Activated T-cell treated with anti-CD3 and anti-CD28 coated beads, Interleukin-2, amount 50 U/mL, for 72 hours (primary cell): Measurements from ENCODE around the gene FHIT. TPM values are rescaled to one million over a fixed set of nuclear protein-coding genes. Genes with fewer than 3 reads are reported as not detected.

Source experiments
- ATAC-seq, 2 donors: fragments of 150-1000 bp; cut with Tn5 transposase; replicated peaks in 1 of 2; 2 replicates each; pipeline ENCODE4 v1.10.0; 2021; ENCODE audit warnings: moderate library complexity in 2 of 2, mild to moderate bottlenecking in 1 of 2
- DNase-seq, 2 donors: peaks; one replicate each; pipeline ENCODE4 v3.0.0; 2021 to 2022; ENCODE audit warnings: mixed read lengths in 1 of 2
- H3K27ac Mint-ChIP-seq: one replicate; pipeline ENCODE4 v1.8.0; 2022; ENCODE audit warnings: mild to moderate bottlenecking, moderate library complexity, mixed read lengths
- H3K27me3 Mint-ChIP-seq: one replicate; pipeline ENCODE4 v1.8.0; 2022; ENCODE audit warnings: low read depth, mixed read lengths
- H3K36me3 Mint-ChIP-seq, 2 donors: one replicate each; pipeline ENCODE4 v1.8.0; 2022; ENCODE audit warnings: mixed read lengths in 2 of 2, mild to moderate bottlenecking in 1 of 2; ENCODE audit not compliant: insufficient read depth in 2 of 2
- H3K4me1 Mint-ChIP-seq: one replicate; pipeline ENCODE4 v1.8.0; 2022; ENCODE audit warnings: low read depth, mixed read lengths
- H3K4me3 Mint-ChIP-seq, 2 donors: one replicate each; pipeline ENCODE4 v1.8.0; 2022; ENCODE audit warnings: mild to moderate bottlenecking in 2 of 2, mixed read lengths in 2 of 2, moderate library complexity in 2 of 2
- H3K9me3 Mint-ChIP-seq, 2 donors: one replicate each; pipeline ENCODE4 v1.8.0; 2022; ENCODE audit warnings: mixed read lengths in 2 of 2
- total RNA-seq, 2 donors: library from RNA; stranded (reverse); gene quantifications; one replicate each; pipeline ENCODE4 v1.2.3, GENCODE V29; 2022

The FHIT gene
- total RNA-seq, 2 donors from 2014 or later: 48.2 to 54.9 TPM

DNA sequence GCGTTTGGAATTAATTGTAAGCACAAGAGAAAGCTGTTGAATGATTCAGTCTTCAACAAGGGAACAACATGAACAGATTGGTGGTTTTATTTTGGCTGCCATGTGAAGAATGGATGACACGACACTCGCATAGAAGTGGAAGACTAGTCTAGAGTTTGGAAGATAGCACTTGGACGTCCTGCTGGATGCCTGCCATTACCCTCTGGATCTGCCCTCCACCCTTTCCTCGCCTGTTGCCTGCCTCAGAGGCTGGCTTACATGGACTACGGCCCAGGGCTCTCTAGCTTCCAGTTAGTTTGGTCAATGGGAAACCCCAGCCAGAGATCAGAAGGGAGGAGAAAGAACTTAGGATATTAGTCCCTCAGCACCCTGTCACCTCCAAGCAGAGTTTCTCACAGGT lies 493.5 kb downstream of the FHIT start:
- no peaks in the 10 kb centered on the region for H3K36me3 Mint-ChIP-seq
- ATAC-seq: no peak
- H3K27ac Mint-ChIP-seq: no peak overlapping the region

DNA sequence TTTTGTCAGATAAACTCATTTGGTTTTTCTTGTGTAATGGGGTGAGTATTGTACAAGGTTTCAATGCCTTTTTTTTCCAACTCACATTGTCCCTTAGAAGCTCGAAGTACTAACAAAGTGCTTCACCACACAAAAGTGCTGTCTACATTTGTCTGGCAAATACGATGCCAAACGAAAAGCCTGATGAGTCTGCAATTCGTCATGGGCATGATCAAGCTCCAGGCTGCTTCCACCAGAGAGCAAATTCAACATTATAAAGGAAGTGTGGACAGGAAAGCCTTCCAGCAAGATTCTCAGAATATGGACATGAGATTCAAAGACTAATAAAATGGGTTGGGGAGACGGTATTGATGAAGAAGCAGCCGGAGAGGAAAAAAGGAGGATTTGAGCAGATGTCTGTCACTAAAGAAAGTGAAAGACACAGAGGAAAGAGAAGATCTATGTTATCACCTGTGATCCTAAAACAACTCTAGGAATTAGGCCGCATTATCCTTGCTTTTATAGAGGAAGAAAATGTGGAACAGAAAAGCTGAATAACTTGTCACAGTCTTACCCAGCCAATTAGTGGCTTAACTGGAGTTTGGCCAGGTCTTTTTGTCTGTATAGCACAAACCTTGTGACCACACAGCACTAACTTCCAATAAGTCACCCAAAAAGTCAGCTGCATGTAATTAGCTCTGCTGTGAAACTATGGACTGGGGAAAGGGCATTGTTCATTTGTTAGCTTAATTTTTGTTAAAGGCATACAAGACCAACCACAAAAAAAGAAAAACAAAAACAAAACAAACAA lies 494.8 kb downstream of the FHIT start:
- Mint-ChIP-seq H3K27me3 (no peaks in the 10 kb centered on the region), H3K36me3 (no peaks in the 10 kb centered on the region), H3K27ac (no peak overlapping the region), H3K4me3 (no peak overlapping the region), H3K4me1 (no peaks in the 10 kb centered on the region), H3K9me3 (peaks cover 0 to 8% of the 10 kb centered on the region in 2 donors)
- ATAC-seq: no peak
- no peak for DNase-seq

More for the DNA sequence above, 493.5 kb downstream of the FHIT start:
- Mint-ChIP-seq H3K9me3 (peaks cover 0 to 8% of the 10 kb centered on the region in 2 donors), H3K4me3 (no peak overlapping the region), H3K27me3 (no peaks in the 10 kb centered on the region), H3K4me1 (no peaks in the 10 kb centered on the region)
- no peak for DNase-seq

DNA sequence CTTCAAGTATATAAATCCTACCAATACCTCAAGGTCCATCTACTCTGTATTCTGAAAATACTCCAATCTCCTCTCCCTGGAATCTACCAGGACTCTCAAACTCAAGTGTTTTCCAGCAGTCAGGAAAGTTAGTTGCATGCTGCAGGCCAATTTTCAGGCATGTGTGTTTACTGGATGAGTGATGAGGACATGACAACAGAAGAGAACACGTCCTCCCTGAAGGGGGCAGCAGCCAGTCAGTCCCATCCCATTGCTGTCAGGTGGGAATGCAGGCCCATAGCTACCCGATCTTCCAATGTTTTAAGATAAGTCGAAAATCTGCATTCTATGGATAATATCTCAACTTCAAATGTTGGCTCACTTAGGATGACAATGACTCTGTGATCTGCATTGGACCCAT lies 496.2 kb downstream of the FHIT start:
- H3K9me3 Mint-ChIP-seq: peaks cover 7 to 13% of the 10 kb centered on the region in 2 donors
- ATAC-seq: no peak
- H3K4me3 Mint-ChIP-seq: no peak overlapping the region
- no peak for DNase-seq
- peaks cover 5 to 6% of the 10 kb centered on the region in 2 donors for H3K36me3 Mint-ChIP-seq
- H3K4me1 Mint-ChIP-seq: no peaks in the 10 kb centered on the region
- no peak overlapping the region for H3K27ac Mint-ChIP-seq
- no peaks in the 10 kb centered on the region for H3K27me3 Mint-ChIP-seq

DNA sequence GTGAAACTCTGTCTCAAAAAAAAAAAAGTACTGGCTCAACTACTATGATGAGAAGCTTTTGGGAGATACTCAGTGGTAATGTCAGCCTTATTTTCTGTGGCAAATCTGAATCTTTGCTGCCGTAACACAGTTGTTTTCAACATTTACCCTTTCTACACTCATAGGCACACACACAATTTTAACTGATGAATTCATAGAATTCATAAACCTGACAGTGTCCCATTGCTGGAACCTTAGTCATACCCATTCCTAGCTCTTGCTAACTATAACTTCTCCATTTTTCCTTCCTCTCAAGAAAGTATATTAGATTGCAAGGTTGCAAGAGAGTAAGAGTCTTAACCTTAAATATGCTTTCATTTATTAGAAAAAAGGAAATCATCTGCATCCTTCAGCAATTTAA lies 496.6 kb downstream of the FHIT start:
- ATAC-seq (no peak), DNase-seq (no peak)
- no peaks in the 10 kb centered on the region for H3K27me3 Mint-ChIP-seq
- no peak overlapping the region for H3K4me3 Mint-ChIP-seq
- no peak overlapping the region for H3K27ac Mint-ChIP-seq
- H3K9me3 Mint-ChIP-seq: peaks cover 9 to 13% of the 10 kb centered on the region in 2 donors
- no peaks in the 10 kb centered on the region for H3K4me1 Mint-ChIP-seq
- peaks cover 5 to 6% of the 10 kb centered on the region in 2 donors for H3K36me3 Mint-ChIP-seq

DNA sequence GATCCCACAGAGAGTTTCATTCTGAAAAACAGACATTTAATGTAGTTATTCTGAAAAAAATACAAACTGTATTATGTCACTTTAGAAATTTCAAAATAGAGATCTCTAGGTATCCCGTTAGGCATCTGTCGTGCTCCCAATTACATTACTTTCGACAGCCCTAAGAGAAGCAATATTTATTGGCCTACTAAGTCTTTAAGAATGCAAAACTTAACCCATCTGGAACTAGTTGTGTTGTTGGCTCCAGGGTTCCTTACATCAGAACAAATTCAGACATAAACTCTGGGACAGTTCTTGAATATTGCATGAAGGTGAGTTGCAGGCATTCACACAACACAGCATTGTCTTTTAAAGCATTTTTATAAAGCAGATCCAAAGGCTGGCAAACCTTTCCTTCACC lies 498.4 kb downstream of the FHIT start:
- Mint-ChIP-seq H3K36me3 (peaks cover 5 to 9% of the 10 kb centered on the region in 2 donors), H3K27me3 (no peaks in the 10 kb centered on the region)
- DNase-seq: no peak

DNA sequence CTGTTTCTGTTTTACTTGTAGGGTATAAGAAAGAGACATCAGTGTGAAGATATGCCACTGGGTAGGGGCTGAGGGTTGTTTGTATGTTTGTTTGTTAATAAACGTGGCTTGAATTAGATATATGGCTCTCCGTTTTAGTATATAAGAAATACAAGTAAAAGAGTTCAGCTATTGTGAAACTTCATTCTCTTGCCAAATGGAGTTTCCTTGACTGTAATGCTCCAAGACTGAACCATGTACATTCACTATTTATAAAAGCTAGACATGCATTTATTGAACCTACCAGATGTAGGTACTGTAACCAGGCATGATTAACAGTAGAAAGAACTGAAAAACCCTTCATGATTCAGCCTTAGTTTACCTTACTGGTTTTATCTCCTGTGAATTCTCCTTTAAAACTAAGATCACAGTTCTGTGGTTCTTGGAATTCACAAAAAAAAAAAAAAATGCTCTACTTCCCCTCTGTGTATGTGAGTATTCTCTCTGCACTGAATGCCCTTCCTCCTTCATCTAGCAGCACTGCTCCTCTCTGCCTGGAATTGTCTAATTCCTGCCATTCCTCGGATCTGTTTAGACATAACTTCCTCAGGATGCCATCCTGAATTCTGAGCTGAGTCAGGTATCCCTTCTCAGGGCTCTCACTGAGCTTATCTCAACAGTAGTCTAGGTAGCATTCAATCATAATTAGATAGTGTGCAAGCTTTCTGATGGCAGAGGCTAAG lies 504.4 kb downstream of the FHIT start:
- H3K27me3 Mint-ChIP-seq: no peaks in the 10 kb centered on the region
- peaks cover 5 to 9% of the 10 kb centered on the region in 2 donors for H3K36me3 Mint-ChIP-seq
- peaks cover 7 to 14% of the 10 kb centered on the region in 2 donors for H3K9me3 Mint-ChIP-seq
- no peak overlapping the region for H3K4me3 Mint-ChIP-seq
- H3K27ac Mint-ChIP-seq: no peak overlapping the region
- ATAC-seq (no peak), DNase-seq (no peak)
- peaks cover 8% of the 10 kb centered on the region for H3K4me1 Mint-ChIP-seq

More for the DNA sequence above, 498.4 kb downstream of the FHIT start:
- Mint-ChIP-seq H3K4me1 (no peaks in the 10 kb centered on the region), H3K27ac (no peak overlapping the region), H3K9me3 (peaks cover 5 to 12% of the 10 kb centered on the region in 2 donors), H3K4me3 (no peak overlapping the region)
- ATAC-seq: no peak

DNA sequence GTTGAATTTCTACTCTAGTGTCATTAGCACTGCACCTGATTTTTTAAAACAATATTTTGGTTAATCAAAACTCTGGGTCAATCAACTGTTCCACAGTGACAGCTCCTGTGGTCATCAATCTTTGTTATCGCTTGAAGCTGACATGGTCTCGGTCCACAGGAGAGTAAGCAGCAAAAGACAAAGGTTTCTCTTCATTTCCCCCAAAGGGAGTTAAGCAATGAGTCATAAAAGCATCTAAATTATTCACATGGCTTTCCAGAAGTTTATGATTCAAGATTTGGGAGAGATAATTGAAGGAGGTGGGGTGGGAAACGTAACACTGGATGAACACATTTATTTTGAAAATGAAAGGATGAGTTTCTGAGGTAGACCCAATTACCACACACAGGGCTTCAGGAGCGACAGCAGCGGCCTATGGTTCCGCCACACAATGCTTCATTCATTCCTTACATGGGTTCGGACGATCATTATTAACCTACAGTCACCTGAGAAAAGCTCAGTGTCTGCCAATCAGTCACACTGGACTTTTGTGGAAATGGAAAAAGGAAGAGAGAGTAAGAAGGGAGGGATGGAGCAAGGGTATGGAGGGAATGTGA lies 505.1 kb downstream of the FHIT start:
- no peak overlapping the region for H3K4me3 Mint-ChIP-seq
- H3K9me3 Mint-ChIP-seq: peaks cover 7 to 14% of the 10 kb centered on the region in 2 donors
- H3K36me3 Mint-ChIP-seq: peaks cover 5 to 9% of the 10 kb centered on the region in 2 donors
- H3K27ac Mint-ChIP-seq: no peak overlapping the region
- peaks cover 8% of the 10 kb centered on the region for H3K4me1 Mint-ChIP-seq
- no peaks in the 10 kb centered on the region for H3K27me3 Mint-ChIP-seq
- ATAC-seq (no peak), DNase-seq (no peak)

DNA sequence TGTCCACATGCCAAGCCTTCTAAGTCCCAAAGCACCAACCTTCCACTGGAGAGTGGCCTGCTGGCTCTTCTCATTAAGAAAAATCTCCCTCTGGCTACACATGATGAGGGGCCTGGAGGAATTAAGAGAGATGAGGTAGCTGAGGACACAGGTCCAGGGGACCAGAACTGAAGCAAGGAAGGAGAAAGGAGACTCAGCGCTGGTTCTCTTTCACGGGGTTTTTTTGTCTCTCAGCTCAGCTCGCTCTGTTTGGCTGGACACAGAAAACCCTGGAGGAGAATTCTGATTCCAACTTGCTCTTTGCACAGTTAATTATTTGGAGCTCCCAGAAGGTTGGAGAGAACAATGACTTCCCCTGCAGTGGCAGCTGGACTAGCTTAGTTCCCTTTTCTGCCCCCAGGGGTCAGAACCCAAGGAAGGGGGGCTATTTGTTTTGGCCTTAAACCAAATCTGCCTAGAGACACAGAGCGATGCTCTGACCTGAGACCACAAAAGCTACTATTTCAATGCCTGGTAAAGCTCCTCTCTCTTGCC lies 507.6 kb downstream of the FHIT start:
- no peak for ATAC-seq
- Mint-ChIP-seq H3K36me3 (no peaks in the 10 kb centered on the region), H3K27ac (no peak overlapping the region), H3K9me3 (peaks cover 1 to 2% of the 10 kb centered on the region in 2 donors), H3K27me3 (no peaks in the 10 kb centered on the region), H3K4me1 (peaks cover 8% of the 10 kb centered on the region), H3K4me3 (no peak overlapping the region)
- DNase-seq: no peak

DNA sequence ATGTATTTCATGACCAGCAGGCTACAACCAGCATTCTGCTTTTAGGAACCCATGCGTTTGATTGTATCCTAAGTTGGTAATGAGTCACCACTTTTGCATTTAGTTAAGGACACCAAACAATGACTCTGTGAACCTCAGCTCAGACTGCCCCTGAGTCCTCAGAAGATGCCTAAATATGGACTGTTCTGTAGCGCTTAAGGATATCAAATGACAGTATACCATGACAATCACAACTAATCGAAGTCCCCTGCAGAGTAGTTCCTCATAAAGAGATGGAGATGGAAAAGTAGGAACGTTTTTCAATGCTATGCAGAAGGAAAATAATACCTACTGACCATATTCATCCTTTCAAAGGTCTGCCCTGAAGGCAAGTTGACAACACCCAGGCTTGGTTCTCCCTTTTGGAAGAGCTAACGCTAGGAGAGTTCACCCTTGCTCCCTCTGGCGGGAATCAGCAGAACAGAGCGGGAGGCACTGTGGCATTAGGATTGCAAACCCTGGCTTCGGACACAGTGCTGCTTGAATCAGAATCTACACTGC lies 508.6 kb downstream of the FHIT start:
- Mint-ChIP-seq H3K4me3 (no peak overlapping the region), H3K4me1 (peaks cover 8% of the 10 kb centered on the region), H3K27me3 (no peaks in the 10 kb centered on the region), H3K27ac (no peak overlapping the region), H3K36me3 (no peaks in the 10 kb centered on the region), H3K9me3 (peaks cover 1 to 2% of the 10 kb centered on the region in 2 donors)
- DNase-seq: no peak
- ATAC-seq: no peak

DNA sequence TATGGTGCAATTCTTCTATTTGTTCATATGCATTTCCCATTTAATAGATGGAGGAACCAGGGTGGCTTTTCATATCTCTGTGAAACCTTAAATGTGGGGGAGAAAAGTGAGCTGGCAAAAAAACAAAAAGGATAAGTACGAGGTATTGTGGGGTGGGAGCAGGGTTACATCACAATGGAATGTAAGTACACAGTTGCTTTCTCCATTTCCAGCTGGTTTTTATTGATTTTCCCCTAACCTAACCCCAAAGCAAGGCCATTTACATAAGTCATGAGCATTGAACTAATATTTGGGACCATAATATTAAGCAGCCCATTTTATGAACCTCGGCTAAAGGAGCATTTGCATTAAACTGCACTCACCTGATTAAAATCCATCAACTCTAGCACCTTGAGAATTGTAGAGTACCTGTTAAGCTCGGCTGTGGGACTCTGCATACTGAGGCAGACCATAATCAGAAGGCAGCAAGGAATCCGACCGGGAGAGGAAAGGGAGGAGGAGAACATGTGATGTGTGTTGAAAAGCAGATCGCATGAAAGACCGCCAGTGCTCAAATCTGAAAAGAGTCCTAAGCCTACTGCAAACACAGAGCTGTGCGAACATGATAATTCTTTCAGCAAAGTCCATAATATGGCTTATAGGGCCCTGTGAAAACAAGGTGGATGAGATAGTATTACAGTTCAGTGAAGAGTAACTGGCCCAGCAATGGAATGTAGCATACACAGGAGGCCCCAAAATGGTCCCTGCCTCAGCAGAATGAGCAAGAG lies 513.4 kb downstream of the FHIT start:
- H3K36me3 Mint-ChIP-seq: no peaks in the 10 kb centered on the region

DNA sequence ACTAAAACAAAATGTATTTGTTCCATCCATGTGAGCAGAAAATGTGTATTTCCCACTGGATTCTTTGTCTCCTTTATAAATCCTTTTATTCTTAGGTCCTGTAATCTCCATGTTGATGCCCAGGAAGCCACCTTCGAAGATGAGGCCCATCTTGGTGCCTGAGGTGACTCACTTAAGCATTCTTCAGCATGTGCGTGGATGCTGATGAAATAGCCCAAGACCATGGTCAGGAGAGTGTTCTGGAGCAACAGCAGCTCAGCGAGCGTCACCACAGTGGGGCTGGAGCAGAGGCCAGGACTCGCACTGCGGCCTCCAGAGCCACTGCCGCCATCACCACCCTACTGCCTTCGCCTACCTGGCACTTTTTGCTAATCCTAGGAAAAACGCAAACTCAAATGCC lies 520.9 kb downstream of the FHIT start:
- DNase-seq: no peak
- no peak for ATAC-seq
- peaks cover 5 to 13% of the 10 kb centered on the region in 2 donors for H3K9me3 Mint-ChIP-seq
- H3K36me3 Mint-ChIP-seq: peaks cover 0 to 1% of the 10 kb centered on the region in 2 donors
- no peaks in the 10 kb centered on the region for H3K27me3 Mint-ChIP-seq
- H3K27ac Mint-ChIP-seq: no peak overlapping the region
- H3K4me1 Mint-ChIP-seq: no peaks in the 10 kb centered on the region
- H3K4me3 Mint-ChIP-seq: no peak overlapping the region

More for the DNA sequence above, 513.4 kb downstream of the FHIT start:
- no peaks in the 10 kb centered on the region for H3K27me3 Mint-ChIP-seq
- no peak overlapping the region for H3K27ac Mint-ChIP-seq
- DNase-seq (no peak), ATAC-seq (no peak)
- H3K9me3 Mint-ChIP-seq: peaks cover 2 to 4% of the 10 kb centered on the region in 2 donors
- H3K4me3 Mint-ChIP-seq: no peak overlapping the region
- H3K4me1 Mint-ChIP-seq: no peaks in the 10 kb centered on the region

DNA sequence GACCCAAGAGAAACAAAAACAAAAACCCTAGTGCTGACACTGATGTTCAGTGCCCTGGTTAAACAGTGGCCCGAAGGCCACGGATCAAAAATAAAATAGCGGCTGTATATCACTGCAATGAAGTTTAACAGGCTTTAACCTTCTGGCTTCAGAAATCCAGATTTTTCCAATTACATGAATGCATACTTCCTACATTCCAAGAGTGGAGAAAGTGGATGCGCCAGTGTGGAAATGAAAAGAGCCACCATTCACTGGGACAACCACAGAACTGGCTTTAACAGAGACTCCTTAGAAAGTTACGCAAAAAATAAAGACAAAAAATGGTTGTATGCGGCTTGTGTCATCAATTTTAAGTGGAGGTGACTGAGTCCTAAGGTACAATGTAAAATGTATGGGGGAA lies 522.2 kb downstream of the FHIT start:
- Mint-ChIP-seq H3K27ac (no peak overlapping the region), H3K4me1 (no peaks in the 10 kb centered on the region), H3K27me3 (no peaks in the 10 kb centered on the region), H3K4me3 (no peak overlapping the region), H3K9me3 (peaks cover 5 to 10% of the 10 kb centered on the region in 2 donors), H3K36me3 (peaks cover 0 to 1% of the 10 kb centered on the region in 2 donors)
- DNase-seq: no peak
- no peak for ATAC-seq
